Upper lobe of left lung (tissue), 6 donors: ENCODE data around the gene PFDN6. TPM values are rescaled to one million over a fixed set of nuclear protein-coding genes. Genes with fewer than 3 reads are reported as not detected.
A peak's percentile ranks its signal among the peaks of the same experiment; 100 is the strongest.

Experiments
- ATAC-seq, 2 donors: fragments of 200-7000 bp; cut with Tn5 transposase; one replicate each; pipeline ENCODE4 v1.9.1; 2022; ENCODE audit warnings: mild to moderate bottlenecking in 2 of 2, moderate library complexity in 2 of 2; ENCODE audit not compliant: low FRiP score in 2 of 2
- DNase-seq, 2 donors: peaks; one replicate each; pipeline ENCODE4 v3.0.0-alpha.2; 2019 to 2020
- H3K27ac ChIP-seq, 4 donors: fragments of 200-600 bp; sonication (generic); one replicate each; pipeline ENCODE4 v1.5.1; 2016 to 2019
- H3K27me3 ChIP-seq, 4 donors: fragments of 200-600 bp; sonication (generic); one replicate each; pipeline ENCODE4 v1.5.1; 2017 to 2019
- H3K36me3 ChIP-seq, 4 donors: fragments of 200-600 bp; sonication (generic); one replicate each; pipeline ENCODE4 v1.5.1; 2016 to 2019
- H3K4me1 ChIP-seq, 4 donors: fragments of 200-600 bp; sonication (generic); one replicate each; pipeline ENCODE4 v1.5.1; 2018 to 2019
- H3K4me3 ChIP-seq, 4 donors: fragments of 200-600 bp; sonication (generic); one replicate each; pipeline ENCODE4 v1.5.1; 2017 to 2019; ENCODE audit warnings: mild to moderate bottlenecking in 2 of 4, moderate library complexity in 1 of 4
- H3K9me3 ChIP-seq, 4 donors: fragments of 200-600 bp; sonication (generic); one replicate each; pipeline ENCODE4 v1.5.1; 2018 to 2019
- EP300 ChIP-seq, 4 donors: sonication (generic); formaldehyde crosslinking; IDR thresholded peaks; one replicate each; pipeline ENCODE4 v1.5.1; 2017; ENCODE audit warnings: antibody characterized with exemption in 4 of 4, control low read depth in 2 of 4
- POLR2A ChIP-seq, 4 donors: fragments of 450-650 bp; IDR thresholded peaks; one replicate each; pipeline ENCODE4 v1.5.1; 2016 to 2017; ENCODE audit warnings: antibody characterized with exemption in 4 of 4, mild to moderate bottlenecking in 2 of 4
- POLR2AphosphoS5 ChIP-seq, 2 donors: sonication (generic); formaldehyde crosslinking; IDR thresholded peaks; one replicate each; pipeline ENCODE4 v1.5.1; 2017; ENCODE audit warnings: antibody characterized with exemption in 2 of 2
- WGBS, 2 donors: methylation state at CpG; one replicate each; pipeline ENCODE4 v1.1.5; 2017 to 2018; 5-methylcytosine and 5-hydroxymethylcytosine counted together
- total RNA-seq, 6 donors: library from RNA; depleted of rRNA in 4 of 6; stranded (reverse); fragments of >200 nt in 4 of 6; gene quantifications; one replicate each; pipeline versions ENCODE4 v1.1.0 to v1.2.1, GENCODE V29; 2016 to 2021
- TF ChIP-seq, protein P1 (sequence below), 6 experiments: fragments of 450-650 bp in 4 of 6; fragments of 200-600 bp in 2 of 6; sonication (generic) in 2 of 6; IDR thresholded peaks; one replicate each; pipeline ENCODE4 v1.5.1; 2016 to 2019; ENCODE audit warnings: antibody characterized with exemption in 6 of 6
- donor health status: DM: no; HTN: no; CAD: no; lungs with moderate emphysema.
- donor health status: DM: no; HTN: yes; CAD: no; lungs with severe emphysema.

The PFDN6 gene
- total RNA-seq, 6 donors from 2014 or later, result 13.8 to 42.9 (median 30.7) TPM

DNA sequence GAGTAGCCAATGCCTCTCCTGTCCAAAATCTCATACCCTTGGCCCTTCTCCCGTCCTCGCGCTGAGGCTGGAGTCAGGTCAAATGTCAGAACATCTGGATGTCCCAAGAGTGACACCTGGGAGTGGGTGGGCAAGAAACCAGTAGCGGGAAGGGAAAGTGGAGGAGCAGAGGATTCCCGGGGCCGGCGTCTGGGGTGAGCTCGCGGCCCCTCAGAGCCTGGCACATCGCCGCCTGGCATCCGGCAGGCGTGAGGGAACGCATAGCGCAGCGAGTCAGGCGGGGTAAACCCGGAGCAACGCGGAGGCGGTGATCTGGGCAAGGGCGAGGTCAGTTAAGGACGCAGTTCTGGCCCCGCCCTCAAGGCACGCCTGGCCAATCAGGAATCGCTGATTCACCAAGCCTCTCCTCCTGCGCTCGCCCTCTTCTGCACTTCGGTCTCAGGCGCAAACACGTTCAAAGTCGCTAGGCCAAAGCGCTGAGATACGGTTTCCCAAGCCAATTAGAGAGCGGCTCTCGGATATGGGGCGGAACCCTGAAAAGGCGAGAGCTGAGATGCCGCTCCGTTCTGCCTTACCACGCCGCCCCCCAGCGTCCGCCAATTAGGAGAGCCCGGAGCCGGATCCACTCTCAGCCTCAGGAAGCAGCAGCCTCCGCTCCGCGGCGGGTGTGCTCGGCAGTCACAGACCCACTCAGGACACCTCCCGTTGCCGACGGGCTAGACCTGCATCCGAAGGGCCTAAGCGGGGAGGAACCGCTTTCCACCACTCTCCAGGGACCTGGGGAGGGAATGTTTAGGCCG lies 40.3 kb upstream of the PFDN6 start:
- H3K4me1 ChIP-seq, result peaks cover 23 to 30% (median 25%) of the 10 kb centered on the region in 4 donors
- peak overlapping the region; percentile 44 to 57 (median 53) for H3K4me3 ChIP-seq
- ATAC-seq (peak; percentile 98 to 99), DNase-seq (peak; percentile 95 to 98)
- 0% methylated on average over 21 to 58 of the region's 58 CpGs for WGBS, 2 donors
- H3K27ac ChIP-seq, result peak overlapping the region; percentile 88 to 97 (median 93)
- peaks cover 0 to 4% (median 0%) of the 10 kb centered on the region in 4 donors for H3K36me3 ChIP-seq
- no peaks in the 10 kb centered on the region for H3K27me3 ChIP-seq
- H3K9me3 ChIP-seq, result no peaks in the 10 kb centered on the region
- peak; percentile 44 to 78 for TF ChIP-seq POLR2AphosphoS5 (IDR thresholded peaks at IDR 0.05)
- TF ChIP-seq, protein P1, sequence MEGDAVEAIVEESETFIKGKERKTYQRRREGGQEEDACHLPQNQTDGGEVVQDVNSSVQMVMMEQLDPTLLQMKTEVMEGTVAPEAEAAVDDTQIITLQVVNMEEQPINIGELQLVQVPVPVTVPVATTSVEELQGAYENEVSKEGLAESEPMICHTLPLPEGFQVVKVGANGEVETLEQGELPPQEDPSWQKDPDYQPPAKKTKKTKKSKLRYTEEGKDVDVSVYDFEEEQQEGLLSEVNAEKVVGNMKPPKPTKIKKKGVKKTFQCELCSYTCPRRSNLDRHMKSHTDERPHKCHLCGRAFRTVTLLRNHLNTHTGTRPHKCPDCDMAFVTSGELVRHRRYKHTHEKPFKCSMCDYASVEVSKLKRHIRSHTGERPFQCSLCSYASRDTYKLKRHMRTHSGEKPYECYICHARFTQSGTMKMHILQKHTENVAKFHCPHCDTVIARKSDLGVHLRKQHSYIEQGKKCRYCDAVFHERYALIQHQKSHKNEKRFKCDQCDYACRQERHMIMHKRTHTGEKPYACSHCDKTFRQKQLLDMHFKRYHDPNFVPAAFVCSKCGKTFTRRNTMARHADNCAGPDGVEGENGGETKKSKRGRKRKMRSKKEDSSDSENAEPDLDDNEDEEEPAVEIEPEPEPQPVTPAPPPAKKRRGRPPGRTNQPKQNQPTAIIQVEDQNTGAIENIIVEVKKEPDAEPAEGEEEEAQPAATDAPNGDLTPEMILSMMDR (IDR thresholded peaks at IDR 0.05), result peak in 3 of 6 experiments; percentile 38 to 43 (median 39)
- TF ChIP-seq POLR2A (IDR thresholded peaks at IDR 0.05), result peak in 3 of 4 donors; percentile 75 to 90 (median 82)
- TF ChIP-seq EP300 (IDR thresholded peaks at IDR 0.05), result no peak

GRCh38 chr6:33249732-33250630 lies 39.4 kb upstream of the PFDN6 start:
- TF ChIP-seq POLR2AphosphoS5 (IDR thresholded peaks at IDR 0.05), result no peak
- TF ChIP-seq POLR2A (IDR thresholded peaks at IDR 0.05), result peak in 1 of 4 donors; percentile 8
- peak overlapping the region; percentile 88 to 97 (median 93) for H3K27ac ChIP-seq
- peaks cover 0 to 12% (median 0%) of the 10 kb centered on the region in 4 donors for H3K36me3 ChIP-seq
- 17 to 23% methylated on average over 14 to 15 of the region's 15 CpGs for WGBS, 2 donors
- peaks cover 23 to 30% (median 25%) of the 10 kb centered on the region in 4 donors for H3K4me1 ChIP-seq
- H3K9me3 ChIP-seq, result no peaks in the 10 kb centered on the region
- ATAC-seq, result no peak
- H3K4me3 ChIP-seq, result peak overlapping the region; percentile 44 to 57 (median 53)
- no peak for DNase-seq
- H3K27me3 ChIP-seq, result no peaks in the 10 kb centered on the region

DNA sequence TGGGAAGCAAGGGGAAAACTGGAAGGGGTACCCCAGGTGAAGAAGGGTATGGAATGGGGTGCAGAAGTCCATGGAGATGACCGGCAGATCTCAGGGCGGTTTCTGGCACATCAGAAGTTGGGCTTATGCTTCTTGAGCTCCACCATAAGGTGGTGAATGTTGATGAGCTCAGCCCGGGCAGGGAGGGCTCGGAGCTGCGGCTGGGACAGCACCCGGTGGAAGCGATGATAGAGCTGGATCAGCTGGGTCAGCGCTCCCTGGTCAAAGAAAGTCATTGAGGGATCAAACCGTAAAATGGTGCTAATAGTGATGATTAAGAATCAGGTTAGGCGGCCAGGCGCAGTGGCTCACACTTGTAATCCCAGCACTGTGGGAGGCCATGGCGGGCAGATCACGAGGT lies 38.7 kb upstream of the PFDN6 start:
- no peak for TF ChIP-seq POLR2A (IDR thresholded peaks at IDR 0.05)
- TF ChIP-seq, protein P1 (IDR thresholded peaks at IDR 0.05), result no peak
- no peak for TF ChIP-seq POLR2AphosphoS5 (IDR thresholded peaks at IDR 0.05)
- no peak for TF ChIP-seq EP300 (IDR thresholded peaks at IDR 0.05)
- H3K4me1 ChIP-seq, result peaks cover 23 to 30% (median 25%) of the 10 kb centered on the region in 4 donors
- WGBS, 2 donors, result 97% methylated on average over 13 of the region's 13 CpGs
- H3K4me3 ChIP-seq, result no peak overlapping the region
- ATAC-seq, result no peak
- DNase-seq, result peak in 1 of 2 donors; percentile 60
- peak overlapping the region in 1 of 4 donors; percentile 12 for H3K27ac ChIP-seq
- H3K27me3 ChIP-seq, result no peaks in the 10 kb centered on the region
- H3K9me3 ChIP-seq, result no peaks in the 10 kb centered on the region
- peaks cover 0 to 13% (median 0%) of the 10 kb centered on the region in 4 donors for H3K36me3 ChIP-seq

DNA sequence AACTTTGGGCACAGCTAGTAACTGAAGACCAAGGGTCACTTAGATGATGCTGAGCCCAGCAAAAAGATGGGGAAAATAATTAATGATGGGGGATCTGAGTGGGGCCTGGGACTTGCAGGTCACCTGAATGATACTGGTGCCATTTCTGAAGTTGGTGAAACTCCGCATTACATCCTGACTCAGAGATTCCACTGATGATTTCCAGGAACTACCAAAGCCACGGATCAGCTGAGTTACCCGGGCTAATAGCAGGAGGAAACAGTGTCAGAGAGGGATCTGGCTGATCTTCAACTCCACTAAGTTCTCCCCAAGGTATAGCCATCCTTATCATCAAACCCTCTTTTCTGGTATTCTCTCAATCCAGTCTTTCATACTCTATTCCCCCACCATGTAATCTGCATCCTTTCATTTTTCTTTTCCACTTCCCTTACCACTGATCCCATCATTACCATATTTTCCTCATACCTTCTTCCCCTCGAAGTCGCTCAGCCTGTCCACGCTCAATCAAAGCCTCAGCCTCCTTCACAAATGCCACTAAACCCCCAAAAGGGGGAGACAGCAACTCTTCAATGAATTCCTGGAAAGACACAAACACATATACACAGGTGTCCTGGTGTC lies 37.9 kb upstream of the PFDN6 start:
- DNase-seq (no peak), ATAC-seq (no peak)
- 78 to 90% methylated on average over 6 of the region's 6 CpGs for WGBS, 2 donors

More for the DNA sequence above, 37.9 kb upstream of the PFDN6 start:
- Histone ChIP-seq H3K27me3 (no peaks in the 10 kb centered on the region), H3K4me1 (peaks cover 23 to 30% (median 25%) of the 10 kb centered on the region in 4 donors), H3K9me3 (no peaks in the 10 kb centered on the region), H3K4me3 (no peak overlapping the region), H3K36me3 (peaks cover 0 to 13% (median 0%) of the 10 kb centered on the region in 4 donors), H3K27ac (no peak overlapping the region)
- TF ChIP-seq POLR2A (IDR thresholded peaks at IDR 0.05) (no peak), POLR2AphosphoS5 (IDR thresholded peaks at IDR 0.05) (no peak), EP300 (IDR thresholded peaks at IDR 0.05) (no peak)
- TF ChIP-seq, protein P1 (IDR thresholded peaks at IDR 0.05), result no peak
